Endothelial cell of umbilical vein (primary cell): ENCODE measurements around the gene ORC6. TPM values are rescaled to one million over a fixed set of nuclear protein-coding genes. Genes with fewer than 3 reads are reported as not detected.

Experiments used
- BruUV-seq: library from RNA; stranded (reverse); fragments of 400-500 nt; replicated peaks from 2 replicates; lab custom pipeline; 2021; lab: Mats Ljungman, UMichigan
- CTCF ChIA-PET: fragments of 300-600, 350-600 bp; sonication (Branson Sonifier 250); formaldehyde crosslinking; loops from one replicate; lab custom pipeline; 2021; ENCODE audit warnings: antibody characterized with exemption, inconsistent platforms; lab: Charles Lee
- POLR2A ChIA-PET: fragments of 300-600, 350-600 bp; sonication (Branson Sonifier 250); formaldehyde crosslinking; loops from one replicate; lab custom pipeline; 2021; ENCODE audit warnings: antibody characterized with exemption, inconsistent platforms; lab: Charles Lee
- DNase-seq: peaks from one replicate; pipeline ENCODE4 v3.0.0-alpha.2; 2011; ENCODE audit warnings: low read depth, low spot score
- FAIRE-seq: peaks from 2 replicates; lab custom pipeline; 2011; peaks lifted over from hg19 to GRCh38; lab: Jason Lieb, UNC
- H2AFZ ChIP-seq: 2 replicates; pipeline ENCODE4 v1.6.0; 2012; ENCODE audit warnings: low read depth, low read length, control low read depth, inconsistent platforms
- H3K27ac ChIP-seq: 2 replicates; pipeline ENCODE4 v1.5.1; 2011; ENCODE audit warnings: low read depth, mild to moderate bottlenecking, control low read depth, low read length, moderate library complexity; ENCODE audit not compliant: insufficient read depth
- H3K27me3 ChIP-seq, 2 experiments: 2 replicates each; pipeline versions ENCODE4 v1.6.0 to v1.6.1; 2011; ENCODE audit warnings: low read length in 2 of 2, mixed read lengths in 1 of 2; ENCODE audit not compliant: control insufficient read depth in 2 of 2, insufficient read depth in 2 of 2
- H3K36me3 ChIP-seq, 2 experiments: 2 replicates in 1 of 2; 3 replicates in 1 of 2; pipeline ENCODE4 v1.5.1; 2011; ENCODE audit warnings: low read length in 2 of 2, mild to moderate bottlenecking in 1 of 2, moderate library complexity in 1 of 2; ENCODE audit not compliant: control insufficient read depth in 2 of 2, insufficient read depth in 2 of 2; ENCODE audit errors: extremely low read depth in 1 of 2
- H3K4me1 ChIP-seq: 3 replicates; pipeline ENCODE4 v1.5.1; 2011; ENCODE audit warnings: mild to moderate bottlenecking, low read length; ENCODE audit not compliant: control insufficient read depth, insufficient read depth; ENCODE audit errors: extremely low read depth
- H3K4me2 ChIP-seq: 2 replicates; pipeline ENCODE4 v1.6.1; 2011; ENCODE audit warnings: low read length, control low read depth, mixed read lengths; ENCODE audit not compliant: insufficient read depth
- H3K4me3 ChIP-seq, 3 experiments: fragments of 200-600 bp in 1 of 3; sonication (generic), shearing (Covaris generic) in 1 of 3; replicated peaks in 1 of 3; 2 replicates each; pipeline ENCODE4 v1.5.1; 2011 to 2016; ENCODE audit warnings: control low read depth in 3 of 3, low read length in 3 of 3, mild to moderate bottlenecking in 2 of 3, inconsistent platforms in 1 of 3, low read depth in 1 of 3, moderate library complexity in 1 of 3; ENCODE audit not compliant: insufficient read depth in 1 of 3
- H3K79me2 ChIP-seq: 2 replicates; pipeline ENCODE4 v1.6.0; 2012; ENCODE audit warnings: low read length, inconsistent platforms; ENCODE audit not compliant: control insufficient read depth, insufficient read depth
- H3K9ac ChIP-seq: replicated peaks from 2 replicates; pipeline ENCODE3; 2011; ENCODE audit warnings: low read length, control low read depth; ENCODE audit not compliant: insufficient read depth; ENCODE audit errors: extremely low read depth
- H3K9me1 ChIP-seq: replicated peaks from 3 replicates; pipeline ENCODE4 v1.6.0; 2011; ENCODE audit warnings: mild to moderate bottlenecking, low read length; ENCODE audit not compliant: control insufficient read depth, insufficient read depth; ENCODE audit errors: extremely low read depth
- H3K9me3 ChIP-seq: replicated peaks from 2 replicates; pipeline ENCODE4 v1.5.1; 2012; ENCODE audit warnings: low read length, inconsistent platforms; ENCODE audit not compliant: control insufficient read depth, insufficient read depth
- H4K20me1 ChIP-seq: replicated peaks from 2 replicates; pipeline ENCODE3; 2011; ENCODE audit warnings: mild to moderate bottlenecking, low read length; ENCODE audit not compliant: control insufficient read depth, insufficient read depth; ENCODE audit errors: extremely low read depth
- EZH2 ChIP-seq: IDR thresholded peaks from 2 replicates; pipeline ENCODE4 v1.6.1; 2012; ENCODE audit warnings: borderline replicate concordance, low read depth, mild to moderate bottlenecking, moderate library complexity, low read length, inconsistent platforms; ENCODE audit not compliant: severe bottlenecking
- GATA2 ChIP-seq: IDR thresholded peaks from 2 replicates; pipeline ENCODE4 v1.7.0; 2011; ENCODE audit warnings: low read depth, mild to moderate bottlenecking, moderate library complexity, mixed read lengths, low read length; ENCODE audit not compliant: insufficient read length, insufficient read depth
- JUN ChIP-seq: IDR thresholded peaks from 2 replicates; pipeline ENCODE4 v1.6.1; 2011; ENCODE audit warnings: borderline replicate concordance, low read depth; ENCODE audit not compliant: insufficient read length, insufficient read depth
- MYC ChIP-seq: IDR thresholded peaks from one replicate; pipeline ENCODE4 v1.6.1; 2011; ENCODE audit warnings: mild to moderate bottlenecking, low read depth, low read length
- POLR2AphosphoS5 ChIP-seq: IDR thresholded peaks from 2 replicates; pipeline ENCODE4 v1.6.1; 2012; ENCODE audit warnings: low read depth, mild to moderate bottlenecking, control low read depth, low read length, moderate library complexity; ENCODE audit not compliant: insufficient read depth
- dilution Hi-C: fragments of 300-500 bp; cut with MboI; formaldehyde crosslinking; loops from one replicate; pipeline ENCODE4 v1.15.0; 2019; ENCODE audit warnings: low sequenced_read_pairs; ENCODE audit not compliant: extremely low pct_ligation_motif_present
- intact Hi-C: fragments of 100-400 bp; cut with micrococcal nuclease; formaldehyde crosslinking; loops from one replicate; pipeline ENCODE4 v1.10.0; 2022
- polyA plus RNA-seq, 4 experiments: library from polyadenylated mRNA; depleted of rRNA in 3 of 4; stranded (reverse) in 3 of 4; unstranded in 1 of 4; fragments of >200 nt; gene quantifications; 2 replicates each; pipeline versions ENCODE4 v1.2.1 to v1.2.3, GENCODE V29; 2011 to 2012; ENCODE audit warnings: missing spikeins in 1 of 4
- total RNA-seq: library from RNA; stranded (reverse); gene quantifications from 2 replicates; pipeline ENCODE4 v1.2.3, GENCODE V29; 2021
- TF ChIP-seq, protein P1 (sequence below), 2 donors: IDR thresholded peaks; 1 replicate in 1 of 2; 2 replicates in 1 of 2; pipeline ENCODE4 v1.5.1; 2011; ENCODE audit warnings: low read length in 2 of 2, mild to moderate bottlenecking in 2 of 2, moderate library complexity in 2 of 2, control low read depth in 1 of 2, inconsistent platforms in 1 of 2, low read depth in 1 of 2; ENCODE audit not compliant: insufficient read depth in 1 of 2; ENCODE audit errors: extremely low read depth in 1 of 2
- TF ChIP-seq, protein P2 (sequence below): IDR thresholded peaks from 2 replicates; pipeline ENCODE4 v1.6.1; 2011; ENCODE audit not compliant: insufficient read depth, insufficient read length

The ORC6 gene
- total and polyA plus RNA-seq, 2 donors (not counting 3 experiments of a cell fraction or from before 2014, with no cell fraction given), result 15.9 to 31.1 TPM

DNA sequence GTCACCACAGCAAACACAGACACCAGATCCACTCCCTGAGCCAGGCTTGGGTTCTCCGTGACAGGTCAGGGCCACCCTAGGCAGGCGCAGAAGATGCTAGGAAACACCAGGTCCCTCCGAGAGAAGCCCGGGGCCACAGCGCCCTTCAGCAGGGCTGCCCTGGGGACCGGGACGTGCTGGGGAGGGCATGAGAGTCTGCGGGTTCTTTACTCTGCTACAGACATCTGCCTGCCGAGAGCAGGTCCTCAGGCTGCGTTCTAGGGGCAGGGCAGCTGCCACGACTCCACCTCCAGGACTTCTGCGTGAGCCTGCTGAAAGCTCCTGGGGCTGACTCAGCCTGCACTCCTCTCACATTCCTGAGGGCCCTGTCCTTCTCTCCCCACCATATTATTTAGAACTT lies 47.2 kb downstream of the ORC6 start:
- BruUV-seq, result no TSS peak
- no peak for DNase-seq
- ChIA-PET POLR2A (no interaction called here), CTCF (no interaction called here)
- no peaks in the 10 kb centered on the region for H3K9me3 ChIP-seq
- H3K4me3 ChIP-seq, result no peak overlapping the region
- H3K36me3 ChIP-seq, result no peaks in the 10 kb centered on the region
- no peak overlapping the region for H3K9ac ChIP-seq
- TF ChIP-seq MYC, result no peak
- no peak for TF ChIP-seq EZH2
- TF ChIP-seq JUN, result no peak
- TF ChIP-seq, protein P1, sequence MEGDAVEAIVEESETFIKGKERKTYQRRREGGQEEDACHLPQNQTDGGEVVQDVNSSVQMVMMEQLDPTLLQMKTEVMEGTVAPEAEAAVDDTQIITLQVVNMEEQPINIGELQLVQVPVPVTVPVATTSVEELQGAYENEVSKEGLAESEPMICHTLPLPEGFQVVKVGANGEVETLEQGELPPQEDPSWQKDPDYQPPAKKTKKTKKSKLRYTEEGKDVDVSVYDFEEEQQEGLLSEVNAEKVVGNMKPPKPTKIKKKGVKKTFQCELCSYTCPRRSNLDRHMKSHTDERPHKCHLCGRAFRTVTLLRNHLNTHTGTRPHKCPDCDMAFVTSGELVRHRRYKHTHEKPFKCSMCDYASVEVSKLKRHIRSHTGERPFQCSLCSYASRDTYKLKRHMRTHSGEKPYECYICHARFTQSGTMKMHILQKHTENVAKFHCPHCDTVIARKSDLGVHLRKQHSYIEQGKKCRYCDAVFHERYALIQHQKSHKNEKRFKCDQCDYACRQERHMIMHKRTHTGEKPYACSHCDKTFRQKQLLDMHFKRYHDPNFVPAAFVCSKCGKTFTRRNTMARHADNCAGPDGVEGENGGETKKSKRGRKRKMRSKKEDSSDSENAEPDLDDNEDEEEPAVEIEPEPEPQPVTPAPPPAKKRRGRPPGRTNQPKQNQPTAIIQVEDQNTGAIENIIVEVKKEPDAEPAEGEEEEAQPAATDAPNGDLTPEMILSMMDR (IDR thresholded peaks at IDR 0.05; ENCODE audit: extremely low read depth in 1 of 2, insufficient read depth in 1 of 2, low read depth in 1 of 2, low read length in 2 of 2), result no peak
- no peak for TF ChIP-seq POLR2AphosphoS5
- no peaks in the 10 kb centered on the region for H3K4me1 ChIP-seq
- H3K9me1 ChIP-seq, result no peaks in the 10 kb centered on the region
- H4K20me1 ChIP-seq, result no peaks in the 10 kb centered on the region
- H2AFZ ChIP-seq, result no peak overlapping the region
- H3K79me2 ChIP-seq, result no peaks in the 10 kb centered on the region
- no peak for FAIRE-seq
- no peak overlapping the region for H3K27ac ChIP-seq
- intact Hi-C loops (no loop called here), dilution Hi-C loops (no loop called here)
- H3K27me3 ChIP-seq, result no peaks in the 10 kb centered on the region
- H3K4me2 ChIP-seq, result no peak overlapping the region

DNA sequence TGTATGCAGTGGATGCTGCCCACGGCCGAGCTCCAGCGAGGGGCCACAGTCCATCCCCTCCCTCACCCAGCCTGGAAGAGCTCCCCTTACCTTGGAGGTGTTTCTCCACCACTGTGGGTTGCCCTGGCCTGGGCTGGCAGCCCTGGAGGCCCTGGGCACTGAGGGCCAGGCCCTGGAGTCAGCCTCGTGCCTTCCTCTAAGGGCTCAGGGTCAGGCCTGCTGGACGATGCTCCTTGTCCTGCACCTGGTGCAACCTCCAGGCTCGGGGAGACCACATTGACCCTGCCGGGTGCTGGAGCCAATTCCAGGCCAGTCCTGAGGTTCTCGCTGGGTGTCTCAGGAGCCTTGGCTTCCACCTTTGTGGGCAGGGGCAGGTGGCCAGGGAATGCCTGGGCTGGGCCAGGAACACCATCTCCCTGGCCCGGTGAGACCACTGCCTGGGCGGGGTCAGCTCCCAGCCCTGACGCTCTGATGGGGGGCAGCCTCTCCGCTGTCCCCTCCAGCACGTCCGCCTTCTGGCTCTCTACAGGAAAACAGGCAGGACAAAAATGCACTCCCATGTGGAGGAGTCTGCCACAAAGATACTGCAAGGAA lies 48.3 kb downstream of the ORC6 start:
- DNase-seq (no peak), FAIRE-seq (no peak)
- dilution Hi-C loops (no loop called here), intact Hi-C loops (no loop called here)
- Histone ChIP-seq H3K9me1 (no peaks in the 10 kb centered on the region), H3K36me3 (no peaks in the 10 kb centered on the region), H2AFZ (no peak overlapping the region), H3K4me1 (no peaks in the 10 kb centered on the region), H3K79me2 (no peaks in the 10 kb centered on the region), H3K27me3 (no peaks in the 10 kb centered on the region), H3K9me3 (no peaks in the 10 kb centered on the region), H3K27ac (no peak overlapping the region), H3K4me2 (no peak overlapping the region), H3K9ac (no peak overlapping the region), H3K4me3 (no peak overlapping the region), H4K20me1 (no peaks in the 10 kb centered on the region)
- TF ChIP-seq JUN (no peak), GATA2 (no peak), MYC (no peak)
- TF ChIP-seq, protein P2, sequence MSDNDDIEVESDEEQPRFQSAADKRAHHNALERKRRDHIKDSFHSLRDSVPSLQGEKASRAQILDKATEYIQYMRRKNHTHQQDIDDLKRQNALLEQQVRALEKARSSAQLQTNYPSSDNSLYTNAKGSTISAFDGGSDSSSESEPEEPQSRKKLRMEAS, result no peak
- ChIA-PET CTCF (no interaction called here), POLR2A (no interaction called here)
- BruUV-seq, result no TSS peak
